Activated CD4-positive, alpha-beta T cell treated with anti-CD3 and anti-CD28 coated beads, Interleukin-2, Interleukin-4, amounts not matched to agents 100 ng/mL and 50 ng/mL, durations not matched to agents 16 hours and 8 hours (primary cell): ENCODE results near the gene PLCB3.

Experiments used
- DNase-seq: peaks from one replicate; pipeline ENCODE4 v3.0.0-alpha.2; 2020; ENCODE audit warnings: low spot score

The PLCB3 gene

GRCh38 chr11:64250415-64251015 is 815 bp upstream of the PLCB3 start:
- DNase-seq = no peak

GRCh38 chr11:64251753-64252002 is 348 bp downstream of the PLCB3 start:
- no peak for DNase-seq

GRCh38 chr11:64252003-64252872 is 908 bp downstream of the PLCB3 start:
- no peak for DNase-seq

- DNase-seq = no peak
Observed at GRCh38 chr11:64253043-64253442, 1.7 kb downstream of the PLCB3 start.

- no peak for DNase-seq
Observed at GRCh38 chr11:64253481-64253880, 2.2 kb downstream of the PLCB3 start.

GRCh38 chr11:64254326-64254725 is 3.0 kb downstream of the PLCB3 start:
- DNase-seq = no peak

- no peak for DNase-seq
Observed at GRCh38 chr11:64255135-64256128, 4.1 kb downstream of the PLCB3 start.

- no peak for DNase-seq
Observed at GRCh38 chr11:64256300-64256699, 5.0 kb downstream of the PLCB3 start.

GRCh38 chr11:64258356-64258755 is 7.0 kb downstream of the PLCB3 start:
- no peak for DNase-seq

- DNase-seq = no peak
Observed at GRCh38 chr11:64258946-64259532, 7.7 kb downstream of the PLCB3 start.

- DNase-seq = no peak
Observed at GRCh38 chr11:64259533-64260067, 8.3 kb downstream of the PLCB3 start.

- no peak for DNase-seq
Observed at GRCh38 chr11:64260147-64260708, 8.9 kb downstream of the PLCB3 start.

- DNase-seq = no peak
Observed at GRCh38 chr11:64261556-64262080, 10.3 kb downstream of the PLCB3 start.

- no peak for DNase-seq
Observed at GRCh38 chr11:64262271-64263002, 11.1 kb downstream of the PLCB3 start.

GRCh38 chr11:64263021-64263946 is 12.0 kb downstream of the PLCB3 start:
- DNase-seq = no peak

GRCh38 chr11:64263947-64264317 is 12.6 kb downstream of the PLCB3 start:
- no peak for DNase-seq

GRCh38 chr11:64264371-64264852 is 13.1 kb downstream of the PLCB3 start:
- DNase-seq = no peak

GRCh38 chr11:64265176-64266160 is 14.1 kb downstream of the PLCB3 start:
- no peak for DNase-seq
